SU-DHL-6 (cell line): Measurements from ENCODE around the gene VPS26B.

Experiments
- H2AFZ ChIP-seq: fragments of 200-600 bp; sonication (generic); 2 replicates; pipeline ENCODE4 v1.6.1; 2014; ENCODE audit warnings: low read depth, mild to moderate bottlenecking, moderate library complexity, mixed read lengths, antibody characterized with exemption, low read length; ENCODE audit not compliant: severe bottlenecking
- H3F3A ChIP-seq: fragments of 200-600 bp; shearing (Covaris generic); 2 replicates; pipeline ENCODE4 v1.6.0; 2016; ENCODE audit warnings: antibody characterized with exemption, mild to moderate bottlenecking; ENCODE audit not compliant: insufficient read depth
- H3K27ac ChIP-seq: fragments of 200-600 bp; sonication (generic); 2 replicates; pipeline ENCODE4 v1.5.1; 2016; ENCODE audit warnings: low read depth, mild to moderate bottlenecking, low read length, moderate library complexity, mixed read lengths
- H3K27me3 ChIP-seq: fragments of 200-600 bp; sonication (generic), shearing (Covaris generic); 2 replicates; pipeline ENCODE4 v1.6.0; 2014; ENCODE audit warnings: mild to moderate bottlenecking, low read length
- H3K36me3 ChIP-seq: fragments of 200-600 bp; sonication (generic); 2 replicates; pipeline ENCODE4 v1.6.1; 2014; ENCODE audit warnings: mild to moderate bottlenecking, low read length, mixed read lengths
- H3K4me2 ChIP-seq: fragments of 300-600, 200-600 bp; shearing (Covaris generic), sonication (generic); 2 replicates; pipeline ENCODE4 v1.6.0; 2014; ENCODE audit warnings: low read length, low read depth, mild to moderate bottlenecking; ENCODE audit not compliant: poor library complexity, severe bottlenecking
- H3K4me3 ChIP-seq: fragments of 200-600 bp; sonication (generic); 2 replicates; pipeline ENCODE4 v1.5.1; 2014; ENCODE audit warnings: antibody characterized with exemption, low read length, mild to moderate bottlenecking, mixed read lengths; ENCODE audit not compliant: insufficient read depth, poor library complexity, severe bottlenecking
- H3K79me2 ChIP-seq: fragments of 200-600 bp; sonication (generic); 2 replicates; pipeline ENCODE4 v1.6.1; 2014; ENCODE audit warnings: mild to moderate bottlenecking, low read length, moderate library complexity; ENCODE audit not compliant: insufficient read depth
- H3K9ac ChIP-seq: fragments of 200-600 bp; sonication (generic); 2 replicates; pipeline ENCODE4 v1.7.0; 2014; ENCODE audit warnings: mild to moderate bottlenecking, low read length
- H3K9me2 ChIP-seq: fragments of 200-600 bp; sonication (generic); replicated peaks from 2 replicates; pipeline ENCODE4 v1.6.1; 2014; ENCODE audit warnings: low read length; ENCODE audit not compliant: insufficient read depth
- H3K9me3 ChIP-seq: fragments of 200-600 bp; sonication (generic); 2 replicates; pipeline ENCODE4 v1.6.1; 2014; ENCODE audit warnings: low read length, mixed read lengths; ENCODE audit not compliant: insufficient read depth
- H4K20me1 ChIP-seq: fragments of 200-600 bp; sonication (generic); 2 replicates; pipeline ENCODE4 v1.6.1; 2014; ENCODE audit warnings: low read depth, mild to moderate bottlenecking, antibody characterized with exemption, low read length, moderate library complexity, mixed read lengths
- EZH2phosphoT487 ChIP-seq: fragments of 200-600 bp; sonication (generic), shearing (Covaris generic); conservative IDR thresholded peaks from 2 replicates; pipeline ENCODE4 v1.6.1; 2018; ENCODE audit warnings: mild to moderate bottlenecking, antibody characterized with exemption, low read length, moderate library complexity, mixed read lengths
- TF ChIP-seq, protein P1 (sequence below): fragments of 200-600 bp; sonication (generic); IDR thresholded peaks from one replicate; pipeline ENCODE4 v1.5.1; 2017; ENCODE audit warnings: antibody characterized with exemption, mild to moderate bottlenecking, low read length, moderate library complexity; ENCODE audit not compliant: insufficient read depth, poor library complexity, severe bottlenecking

The VPS26B gene

DNA sequence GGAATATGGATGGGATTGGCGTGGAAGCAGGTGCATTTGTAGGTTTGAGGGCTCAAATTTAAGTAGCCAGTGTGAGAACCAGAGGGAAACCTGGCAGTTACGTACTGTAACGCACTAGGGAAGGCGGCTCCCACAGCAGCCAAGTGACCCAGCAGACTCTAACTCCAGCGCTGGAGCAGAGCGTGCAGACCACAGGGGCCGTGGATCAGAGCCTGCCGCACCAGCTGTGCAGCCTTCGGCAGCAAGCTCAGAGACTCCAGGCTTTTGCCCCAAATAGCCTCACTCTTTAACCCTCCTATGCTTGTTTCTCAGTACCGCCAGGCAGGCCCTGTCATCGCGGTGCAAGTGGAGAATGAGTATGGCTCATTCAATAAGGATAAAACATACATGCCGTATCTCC, 64.0 kb downstream of the VPS26B start:
- H3K27ac ChIP-seq, result no peak overlapping the region
- no peaks in the 10 kb centered on the region for H4K20me1 ChIP-seq
- no peaks in the 10 kb centered on the region for H3K79me2 ChIP-seq
- no peaks in the 10 kb centered on the region for H3K36me3 ChIP-seq
- no peak overlapping the region for H3K4me2 ChIP-seq
- no peak overlapping the region for H3K9ac ChIP-seq
- no peaks in the 10 kb centered on the region for H3K9me3 ChIP-seq
- no peaks in the 10 kb centered on the region for H3F3A ChIP-seq
- TF ChIP-seq, protein P1, sequence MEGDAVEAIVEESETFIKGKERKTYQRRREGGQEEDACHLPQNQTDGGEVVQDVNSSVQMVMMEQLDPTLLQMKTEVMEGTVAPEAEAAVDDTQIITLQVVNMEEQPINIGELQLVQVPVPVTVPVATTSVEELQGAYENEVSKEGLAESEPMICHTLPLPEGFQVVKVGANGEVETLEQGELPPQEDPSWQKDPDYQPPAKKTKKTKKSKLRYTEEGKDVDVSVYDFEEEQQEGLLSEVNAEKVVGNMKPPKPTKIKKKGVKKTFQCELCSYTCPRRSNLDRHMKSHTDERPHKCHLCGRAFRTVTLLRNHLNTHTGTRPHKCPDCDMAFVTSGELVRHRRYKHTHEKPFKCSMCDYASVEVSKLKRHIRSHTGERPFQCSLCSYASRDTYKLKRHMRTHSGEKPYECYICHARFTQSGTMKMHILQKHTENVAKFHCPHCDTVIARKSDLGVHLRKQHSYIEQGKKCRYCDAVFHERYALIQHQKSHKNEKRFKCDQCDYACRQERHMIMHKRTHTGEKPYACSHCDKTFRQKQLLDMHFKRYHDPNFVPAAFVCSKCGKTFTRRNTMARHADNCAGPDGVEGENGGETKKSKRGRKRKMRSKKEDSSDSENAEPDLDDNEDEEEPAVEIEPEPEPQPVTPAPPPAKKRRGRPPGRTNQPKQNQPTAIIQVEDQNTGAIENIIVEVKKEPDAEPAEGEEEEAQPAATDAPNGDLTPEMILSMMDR, result no peak
- TF ChIP-seq EZH2phosphoT487, result no peak
- no peaks in the 10 kb centered on the region for H3K27me3 ChIP-seq
- no peaks in the 10 kb centered on the region for H3K9me2 ChIP-seq
- H2AFZ ChIP-seq, result no peak overlapping the region
- H3K4me3 ChIP-seq, result no peak overlapping the region

DNA sequence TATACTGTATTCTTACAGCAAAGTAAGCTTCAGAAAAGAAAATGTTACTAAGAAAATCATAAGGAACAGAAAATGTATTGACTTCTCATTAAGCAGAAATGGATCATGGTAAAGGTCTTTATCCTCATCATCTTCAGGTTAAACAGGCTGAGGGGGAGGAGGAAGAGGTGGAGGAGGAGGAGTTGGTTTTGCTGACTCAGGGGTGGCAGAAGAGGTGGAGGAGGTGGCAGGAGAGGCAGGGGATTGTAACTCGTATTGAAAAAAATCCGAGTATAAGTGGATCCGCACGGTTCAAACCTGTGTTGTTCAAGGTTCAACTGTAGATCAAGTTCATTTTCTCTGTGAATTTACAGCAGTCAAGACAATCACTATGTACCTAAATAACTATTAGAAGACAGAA, 64.7 kb downstream of the VPS26B start:
- H4K20me1 ChIP-seq, result no peaks in the 10 kb centered on the region
- no peaks in the 10 kb centered on the region for H3F3A ChIP-seq
- H3K27ac ChIP-seq, result no peak overlapping the region
- H3K9ac ChIP-seq, result no peak overlapping the region
- H3K36me3 ChIP-seq, result no peaks in the 10 kb centered on the region
- H3K4me3 ChIP-seq, result no peak overlapping the region
- no peaks in the 10 kb centered on the region for H3K79me2 ChIP-seq
- no peak overlapping the region for H3K4me2 ChIP-seq
- TF ChIP-seq, protein P1, result no peak
- no peak for TF ChIP-seq EZH2phosphoT487
- no peak overlapping the region for H2AFZ ChIP-seq
- no peaks in the 10 kb centered on the region for H3K9me3 ChIP-seq
- H3K9me2 ChIP-seq, result no peaks in the 10 kb centered on the region
- no peaks in the 10 kb centered on the region for H3K27me3 ChIP-seq

GRCh38 chr11:134289789-134290188, 65.3 kb downstream of the VPS26B start:
- no peaks in the 10 kb centered on the region for H3F3A ChIP-seq
- H3K9me2 ChIP-seq, result no peaks in the 10 kb centered on the region
- H3K9me3 ChIP-seq, result no peaks in the 10 kb centered on the region
- TF ChIP-seq, protein P1, result no peak
- no peak for TF ChIP-seq EZH2phosphoT487
- no peaks in the 10 kb centered on the region for H3K79me2 ChIP-seq
- no peaks in the 10 kb centered on the region for H3K27me3 ChIP-seq
- H3K9ac ChIP-seq, result no peak overlapping the region
- H3K4me3 ChIP-seq, result no peak overlapping the region
- H2AFZ ChIP-seq, result no peak overlapping the region
- H3K36me3 ChIP-seq, result no peaks in the 10 kb centered on the region
- H3K27ac ChIP-seq, result no peak overlapping the region
- no peak overlapping the region for H3K4me2 ChIP-seq
- H4K20me1 ChIP-seq, result no peaks in the 10 kb centered on the region
